HL-60 (cell line): ENCODE measurements around the gene FMN1.

Experiments used
- DNase-seq, 2 experiments: peaks; one replicate each; pipeline ENCODE4 v3.0.0-alpha.2; 2010 to 2020; ENCODE audit warnings: low read depth in 1 of 2, low spot score in 1 of 2
- H3K27ac ChIP-seq: fragments of 250-450 bp; sonication (Bioruptor Pico); replicated peaks from 2 replicates; pipeline ENCODE4 v1.5.1; 2020; ENCODE audit warnings: mild to moderate bottlenecking, moderate library complexity
- H3K27me3 ChIP-seq: fragments of 250-450 bp; sonication (Bioruptor Pico); 2 replicates; pipeline ENCODE4 v1.5.1; 2021; ENCODE audit warnings: mild to moderate bottlenecking, moderate library complexity; ENCODE audit not compliant: insufficient read depth, poor library complexity, severe bottlenecking
- H3K4me3 ChIP-seq: replicated peaks from 2 replicates; pipeline ENCODE4 v1.5.1; 2011; ENCODE audit warnings: mild to moderate bottlenecking, control low read depth, low read length; ENCODE audit not compliant: insufficient read depth
- CTCF ChIP-seq: IDR thresholded peaks from one replicate; pipeline ENCODE4 v1.5.1; 2011; ENCODE audit warnings: low read length, control low read depth, inconsistent platforms; ENCODE audit not compliant: insufficient read depth
- GABPA ChIP-seq: IDR thresholded peaks from 2 replicates; pipeline ENCODE4 v1.6.1; 2012; ENCODE audit warnings: low read depth
- POLR2AphosphoS5 ChIP-seq: IDR thresholded peaks from 2 replicates; pipeline ENCODE4 v1.6.1; 2012; ENCODE audit warnings: low read depth
- SPI1 ChIP-seq: IDR thresholded peaks from 2 replicates; pipeline ENCODE4 v1.6.1; 2012; ENCODE audit warnings: low read depth, mild to moderate bottlenecking, borderline replicate concordance
- TF ChIP-seq, protein P1 (sequence below): IDR thresholded peaks from 2 replicates; pipeline ENCODE4 v1.6.1; 2012; ENCODE audit warnings: low read depth; ENCODE audit not compliant: insufficient replicate concordance

Gene FMN1

GRCh38 chr15:32732574-32733157 lies 461.8 kb downstream of the FMN1 start:
- peaks cover 18% of the 10 kb centered on the region for H3K27me3 ChIP-seq

GRCh38 chr15:32730677-32731654 lies 463.5 kb downstream of the FMN1 start:
- DNase-seq = no peak
- Histone ChIP-seq H3K27ac (no peak overlapping the region), H3K4me3 (0 out of 2 replicates have a peak overlapping the region, but pooled peaks have one; percentile 10), H3K27me3 (peaks cover 18% of the 10 kb centered on the region)
- TF ChIP-seq POLR2AphosphoS5 (no peak), GABPA (no peak), CTCF (no peak)

More at GRCh38 chr15:32732574-32733157, 461.8 kb downstream of the FMN1 start:
- no peak for DNase-seq
- no peak for TF ChIP-seq CTCF
- no peak for TF ChIP-seq SPI1
- TF ChIP-seq POLR2AphosphoS5 = no peak
- Histone ChIP-seq H3K4me3 (no peak overlapping the region), H3K27ac (no peak overlapping the region)

DNA sequence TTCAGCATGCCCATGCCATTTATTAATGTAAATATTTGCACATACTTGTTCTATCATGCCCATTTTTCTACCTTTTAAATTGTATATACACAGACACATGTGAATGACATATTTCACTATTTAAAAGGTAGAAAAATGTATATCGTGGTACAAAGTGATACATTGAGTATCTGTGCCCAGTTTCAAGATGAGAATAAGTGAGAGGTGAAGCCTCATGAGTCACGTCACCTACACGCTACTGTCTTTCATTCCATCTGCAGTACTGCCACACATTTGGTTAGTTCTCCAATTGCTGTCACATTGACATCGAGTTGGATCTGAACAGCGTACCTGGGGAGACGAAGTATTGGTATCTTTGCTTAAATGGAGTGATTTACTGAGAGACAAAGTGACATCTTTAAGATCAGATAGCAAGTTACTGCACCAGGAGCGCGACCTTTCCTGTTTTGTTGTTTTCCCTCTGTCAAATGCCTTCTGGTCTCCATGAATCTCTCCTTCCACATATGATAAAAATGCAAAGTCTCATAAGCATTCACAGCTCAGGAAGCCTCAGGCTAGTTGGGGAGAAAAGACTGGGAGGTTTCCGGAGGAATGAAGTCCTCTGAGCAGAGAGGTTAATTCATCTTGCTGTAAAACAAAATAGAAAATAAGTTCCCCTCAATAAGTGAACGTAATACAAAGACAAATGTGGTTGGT lies 464.7 kb downstream of the FMN1 start:
- TF ChIP-seq, protein P1, sequence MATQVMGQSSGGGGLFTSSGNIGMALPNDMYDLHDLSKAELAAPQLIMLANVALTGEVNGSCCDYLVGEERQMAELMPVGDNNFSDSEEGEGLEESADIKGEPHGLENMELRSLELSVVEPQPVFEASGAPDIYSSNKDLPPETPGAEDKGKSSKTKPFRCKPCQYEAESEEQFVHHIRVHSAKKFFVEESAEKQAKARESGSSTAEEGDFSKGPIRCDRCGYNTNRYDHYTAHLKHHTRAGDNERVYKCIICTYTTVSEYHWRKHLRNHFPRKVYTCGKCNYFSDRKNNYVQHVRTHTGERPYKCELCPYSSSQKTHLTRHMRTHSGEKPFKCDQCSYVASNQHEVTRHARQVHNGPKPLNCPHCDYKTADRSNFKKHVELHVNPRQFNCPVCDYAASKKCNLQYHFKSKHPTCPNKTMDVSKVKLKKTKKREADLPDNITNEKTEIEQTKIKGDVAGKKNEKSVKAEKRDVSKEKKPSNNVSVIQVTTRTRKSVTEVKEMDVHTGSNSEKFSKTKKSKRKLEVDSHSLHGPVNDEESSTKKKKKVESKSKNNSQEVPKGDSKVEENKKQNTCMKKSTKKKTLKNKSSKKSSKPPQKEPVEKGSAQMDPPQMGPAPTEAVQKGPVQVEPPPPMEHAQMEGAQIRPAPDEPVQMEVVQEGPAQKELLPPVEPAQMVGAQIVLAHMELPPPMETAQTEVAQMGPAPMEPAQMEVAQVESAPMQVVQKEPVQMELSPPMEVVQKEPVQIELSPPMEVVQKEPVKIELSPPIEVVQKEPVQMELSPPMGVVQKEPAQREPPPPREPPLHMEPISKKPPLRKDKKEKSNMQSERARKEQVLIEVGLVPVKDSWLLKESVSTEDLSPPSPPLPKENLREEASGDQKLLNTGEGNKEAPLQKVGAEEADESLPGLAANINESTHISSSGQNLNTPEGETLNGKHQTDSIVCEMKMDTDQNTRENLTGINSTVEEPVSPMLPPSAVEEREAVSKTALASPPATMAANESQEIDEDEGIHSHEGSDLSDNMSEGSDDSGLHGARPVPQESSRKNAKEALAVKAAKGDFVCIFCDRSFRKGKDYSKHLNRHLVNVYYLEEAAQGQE = no peak
- TF ChIP-seq SPI1 (no peak), GABPA (no peak), CTCF (no peak), POLR2AphosphoS5 (no peak)
- DNase-seq = no peak
- Histone ChIP-seq H3K4me3 (no peak overlapping the region), H3K27ac (no peak overlapping the region), H3K27me3 (peaks cover 18% of the 10 kb centered on the region)

GRCh38 chr15:32723171-32723948 lies 471.2 kb downstream of the FMN1 start:
- DNase-seq = no peak
- peaks cover 21% of the 10 kb centered on the region for H3K27me3 ChIP-seq
- TF ChIP-seq, protein P1 = no peak
- TF ChIP-seq SPI1 (no peak), POLR2AphosphoS5 (no peak), GABPA (no peak), CTCF (no peak)
- no peak overlapping the region for H3K4me3 ChIP-seq
- H3K27ac ChIP-seq = no peak overlapping the region
